T-cell (primary cell): ENCODE data around the gene PICK1. TPM values are rescaled to one million over a fixed set of nuclear protein-coding genes. Genes with fewer than 3 reads are reported as not detected.

Experiments
- ATAC-seq, 4 experiments: fragments of 200-7000 bp in 3 of 4; fragments of 150-1000 bp in 1 of 4; cut with Tn5 transposase; replicated peaks in 1 of 4; 1 replicate in 3 of 4; 2 replicates in 1 of 4; pipeline ENCODE4 v1.10.0; 2021; ENCODE audit warnings: moderate library complexity in 3 of 4, mild to moderate bottlenecking in 2 of 4, moderate number of reproducible peaks in 1 of 4
- CTCF ChIA-PET, 2 donors: fragments of 300-600 bp; sonication (Branson Sonifier 250); formaldehyde crosslinking; loops; one replicate each; lab custom pipeline; 2022; ENCODE audit warnings: antibody characterized with exemption in 2 of 2; lab: Charles Lee
- POLR2A ChIA-PET, 2 donors: fragments of 300-600 bp; sonication (Branson Sonifier 250); formaldehyde crosslinking; loops; one replicate each; lab custom pipeline; 2022; ENCODE audit warnings: antibody characterized with exemption in 2 of 2; lab: Charles Lee
- DNase-seq, 35 experiments: peaks; one replicate each; pipeline versions ENCODE4 v3.0.0 to v3.0.0-alpha.2; 2013 to 2023
- H3K27ac ChIP-seq: one replicate; pipeline ENCODE4 v1.5.1; 2013; ENCODE audit warnings: low read length
- H3K27me3 ChIP-seq, 2 experiments: replicated peaks in 1 of 2; 1 replicate in 1 of 2; 2 replicates in 1 of 2; pipeline versions ENCODE4 v1.6.1 to v1.7.0; 2013; ENCODE audit warnings: low read length in 1 of 2, mixed read lengths in 1 of 2; ENCODE audit not compliant: control insufficient read depth in 2 of 2, insufficient read depth in 2 of 2; ENCODE audit errors: extremely low read depth in 1 of 2
- H3K36me3 ChIP-seq, 2 donors: 1 replicate in 1 of 2; 2 replicates in 1 of 2; pipeline versions ENCODE4 v1.6.1 to v1.7.0; 2013; ENCODE audit warnings: low read length in 1 of 2; ENCODE audit not compliant: control insufficient read depth in 2 of 2, insufficient read depth in 1 of 2; ENCODE audit errors: extremely low read depth in 1 of 2
- H3K4me1 ChIP-seq, 2 experiments: 1 replicate in 1 of 2; 2 replicates in 1 of 2; pipeline versions ENCODE4 v1.6.1 to v1.7.0; 2013; ENCODE audit warnings: low read length in 2 of 2, mixed read lengths in 1 of 2; ENCODE audit not compliant: insufficient read depth in 2 of 2, control insufficient read depth in 1 of 2; ENCODE audit errors: extremely low read depth in 1 of 2
- H3K4me3 ChIP-seq, 2 donors: 1 replicate in 1 of 2; 2 replicates in 1 of 2; pipeline versions ENCODE4 v1.5.1 to v1.7.0; 2013; ENCODE audit warnings: mild to moderate bottlenecking in 2 of 2, low read length in 1 of 2, moderate library complexity in 1 of 2; ENCODE audit not compliant: control insufficient read depth in 1 of 2; ENCODE audit errors: extremely low read depth in 1 of 2
- H3K9me3 ChIP-seq: 2 replicates; pipeline ENCODE4 v1.7.0; 2013
- H3K27ac Mint-ChIP-seq, 2 donors: one replicate each; pipeline ENCODE4 v1.8.0; 2020 to 2021; ENCODE audit warnings: mild to moderate bottlenecking in 2 of 2, mixed read lengths in 2 of 2
- H3K27me3 Mint-ChIP-seq, 2 donors: one replicate each; pipeline ENCODE4 v1.8.0; 2021 to 2022; ENCODE audit warnings: mixed read lengths in 2 of 2
- H3K36me3 Mint-ChIP-seq: one replicate; pipeline ENCODE4 v1.8.0; 2021; ENCODE audit warnings: mixed read lengths
- H3K4me1 Mint-ChIP-seq, 3 donors: one replicate each; pipeline ENCODE4 v1.8.0; 2020 to 2022; ENCODE audit warnings: mixed read lengths in 3 of 3, mild to moderate bottlenecking in 1 of 3
- H3K4me3 Mint-ChIP-seq, 3 donors: one replicate each; pipeline ENCODE4 v1.8.0; 2020 to 2022; ENCODE audit warnings: mild to moderate bottlenecking in 3 of 3, mixed read lengths in 3 of 3, moderate library complexity in 3 of 3
- H3K9me3 Mint-ChIP-seq, 3 donors: one replicate each; pipeline ENCODE4 v1.8.0; 2020 to 2022; ENCODE audit warnings: mixed read lengths in 3 of 3
- whole genome bisulfite sequencing: methylation state at CpG from one replicate; pipeline ENCODE4 v1.1.5; 2013; ENCODE audit warnings: missing lambda C conversion rate; ENCODE audit not compliant: insufficient coverage; 5-methylcytosine and 5-hydroxymethylcytosine counted together
- total RNA-seq, 35 experiments: library from RNA in 6 of 35; stranded (reverse) in 6 of 35; fragments of 120-200 nt in 1 of 35; gene quantifications; one replicate each; pipeline versions ENCODE4 v1.2.1 to v1.2.4 and lab custom pipeline; 2013 to 2026

The PICK1 gene
- total RNA-seq, 5 donors from 2014 or later (not counting 1 experiment from before 2014, with no cell fraction given): 26.4 to 32.0 (median 27.7) TPM

DNA sequence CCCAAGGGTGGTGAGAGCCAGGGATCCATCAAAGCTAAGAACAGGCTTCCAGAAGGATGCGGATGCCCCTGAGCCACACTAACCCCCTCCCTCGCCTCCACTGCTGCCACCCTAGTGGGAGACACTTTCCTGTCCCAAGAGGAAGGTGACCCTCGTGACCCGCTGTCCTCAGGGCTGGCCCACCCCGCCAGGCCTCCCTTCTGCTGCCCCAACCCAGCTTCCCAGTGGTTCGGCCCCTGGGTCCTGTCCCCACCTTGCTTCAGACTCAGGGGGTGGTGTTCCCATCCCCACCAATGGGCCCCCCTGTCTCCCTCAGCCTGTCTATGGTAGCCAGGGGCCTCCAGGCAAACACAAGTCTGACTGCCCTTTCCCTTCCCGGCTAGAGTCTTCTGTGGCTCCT is 6.5 kb upstream of the PICK1 start:
- H3K27ac Mint-ChIP-seq: no peak overlapping the region
- CTCF ChIA-PET: no interaction called here

DNA sequence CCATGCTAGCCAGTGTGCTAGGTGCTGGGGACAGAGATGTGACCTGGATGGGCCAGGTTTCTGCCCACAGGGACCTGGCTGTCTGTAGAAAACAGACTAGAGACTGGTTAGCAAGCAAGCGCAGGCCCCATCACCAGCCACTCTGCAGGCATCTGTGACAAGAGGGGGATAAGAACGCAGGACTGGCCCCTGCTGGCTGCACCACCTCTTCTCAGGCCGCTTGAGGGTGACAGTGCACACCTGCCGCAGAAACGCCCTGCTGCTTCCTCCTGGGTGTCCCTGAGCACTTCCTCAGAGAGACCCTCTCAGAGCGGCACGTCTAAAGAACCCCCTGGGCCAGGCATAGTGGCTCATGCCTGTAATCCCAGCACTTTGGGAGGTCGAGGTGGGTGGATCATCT is 5.9 kb upstream of the PICK1 start:
- Histone ChIP-seq H3K4me3 (no peak overlapping the region), H3K4me1 (peaks cover 0 to 13% of the 10 kb centered on the region in 2 experiments), H3K27me3 (peaks cover 0 to 25% of the 10 kb centered on the region in 2 experiments), H3K36me3 (no peaks in the 10 kb centered on the region), H3K27ac (no peak overlapping the region), H3K9me3 (no peaks in the 10 kb centered on the region)
- 58% methylated on average over 5 of the region's 8 CpGs for WGBS
- H3K27me3 Mint-ChIP-seq: peaks cover 0 to 7% of the 10 kb centered on the region in 2 donors
- H3K27ac Mint-ChIP-seq: no peak overlapping the region
- no peak overlapping the region for H3K4me3 Mint-ChIP-seq
- ATAC-seq (no peak), DNase-seq (no peak)
- H3K36me3 Mint-ChIP-seq: no peaks in the 10 kb centered on the region
- CTCF ChIA-PET: no interaction called here
- no peaks in the 10 kb centered on the region for H3K9me3 Mint-ChIP-seq
- POLR2A ChIA-PET: no interaction called here
- H3K4me1 Mint-ChIP-seq: peaks cover under 1 to 4% (median under 1%) of the 10 kb centered on the region in 3 donors

More for the DNA sequence above, 6.5 kb upstream of the PICK1 start:
- no peak overlapping the region for H3K4me3 ChIP-seq
- peaks cover 0 to 10% of the 10 kb centered on the region in 2 experiments for H3K4me1 ChIP-seq
- H3K4me3 Mint-ChIP-seq: no peak overlapping the region
- peaks cover 0 to 4% (median 0%) of the 10 kb centered on the region in 3 donors for H3K4me1 Mint-ChIP-seq
- ATAC-seq (no peak), DNase-seq (no peak)
- H3K36me3 ChIP-seq: no peaks in the 10 kb centered on the region
- 89% methylated on average over 7 of the region's 7 CpGs for WGBS
- H3K36me3 Mint-ChIP-seq: no peaks in the 10 kb centered on the region
- H3K9me3 Mint-ChIP-seq: no peaks in the 10 kb centered on the region
- peaks cover 0 to 7% of the 10 kb centered on the region in 2 donors for H3K27me3 Mint-ChIP-seq
- POLR2A ChIA-PET: no interaction called here
- H3K27me3 ChIP-seq: peaks cover 0 to 30% of the 10 kb centered on the region in 2 experiments
- H3K27ac ChIP-seq: no peak overlapping the region
- no peaks in the 10 kb centered on the region for H3K9me3 ChIP-seq

DNA sequence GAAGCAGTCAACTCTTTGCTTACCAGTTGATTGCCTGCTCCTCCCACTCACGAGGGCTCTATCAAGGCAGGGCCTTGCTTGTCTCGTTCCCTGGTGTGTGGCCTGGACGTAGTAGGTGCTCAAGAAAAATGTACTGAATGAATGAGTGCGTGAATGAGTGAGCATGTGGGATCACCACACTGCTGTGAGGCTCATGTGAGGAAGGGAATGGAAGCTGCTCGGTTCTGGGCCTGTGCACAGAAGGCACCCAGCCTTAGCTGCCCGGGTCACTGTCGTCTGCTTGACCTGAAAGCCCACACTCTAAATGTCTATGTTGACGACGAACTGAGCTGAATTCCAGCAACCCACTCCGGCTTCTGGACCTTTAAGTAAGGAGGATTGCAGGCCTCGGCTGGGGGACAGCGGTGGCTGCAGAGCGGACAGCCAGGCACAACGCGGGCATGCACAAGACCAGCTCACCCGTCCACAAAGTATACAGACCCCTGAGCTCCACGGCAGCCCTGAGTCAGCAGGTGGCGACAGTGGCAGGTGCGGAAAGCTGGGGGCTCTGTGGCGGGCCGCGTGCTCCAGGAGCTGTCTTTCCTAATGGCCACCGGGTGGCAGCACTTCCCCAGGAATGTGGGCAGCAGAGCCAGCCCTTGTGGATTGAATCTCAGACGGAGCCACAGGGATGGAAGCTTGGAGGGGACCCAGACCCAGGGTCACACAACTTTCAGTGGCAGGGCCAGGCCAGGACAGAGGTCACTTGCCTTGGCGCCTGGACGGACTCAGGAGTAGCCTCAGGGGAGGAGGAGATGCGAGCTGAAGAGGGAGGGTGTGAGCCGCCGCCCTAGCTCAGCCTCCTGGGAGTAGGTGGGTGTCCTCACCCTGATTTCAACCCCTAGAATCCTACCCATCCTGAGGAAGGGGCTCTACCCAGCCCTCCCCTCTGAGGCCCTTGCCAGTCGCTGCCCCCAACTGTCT is 5.0 kb upstream of the PICK1 start:
- H3K4me3 Mint-ChIP-seq: no peak overlapping the region
- no peaks in the 10 kb centered on the region for H3K9me3 Mint-ChIP-seq
- POLR2A ChIA-PET: no interaction called here

DNA sequence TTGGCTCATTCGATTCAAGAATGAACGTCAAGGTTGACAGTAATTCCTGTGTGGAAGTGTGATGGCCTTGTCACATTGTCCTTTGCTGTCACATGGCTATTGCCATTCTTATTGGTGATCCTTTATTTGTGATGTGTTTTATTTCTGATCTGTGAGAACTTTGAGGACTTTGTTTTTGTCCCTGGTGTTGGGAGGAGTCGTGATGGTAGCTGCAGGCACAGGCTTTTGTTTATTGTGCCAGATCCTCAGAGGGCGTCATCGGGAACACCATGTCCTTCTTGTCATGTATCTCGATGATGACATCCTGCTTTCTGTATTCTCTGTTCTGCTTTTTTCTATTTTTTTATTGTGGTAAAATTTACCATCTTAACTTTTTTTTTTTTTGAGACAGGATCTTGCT is 5.6 kb downstream of the PICK1 start:
- Histone ChIP-seq H3K9me3 (no peaks in the 10 kb centered on the region), H3K4me1 (peaks cover 0 to 3% of the 10 kb centered on the region in 2 experiments), H3K27ac (no peak overlapping the region), H3K36me3 (peaks cover 8 to 27% of the 10 kb centered on the region in 2 donors), H3K4me3 (no peak overlapping the region), H3K27me3 (no peaks in the 10 kb centered on the region)
- H3K36me3 Mint-ChIP-seq: peaks cover 51% of the 10 kb centered on the region
- H3K27me3 Mint-ChIP-seq: no peaks in the 10 kb centered on the region
- ATAC-seq (no peak), DNase-seq (no peak)
- WGBS: 70% methylated on average over 3 of the region's 6 CpGs
- POLR2A ChIA-PET: no interaction called here
- H3K9me3 Mint-ChIP-seq: no peaks in the 10 kb centered on the region
- peaks cover 4 to 10% (median 9%) of the 10 kb centered on the region in 3 donors for H3K4me1 Mint-ChIP-seq
- H3K4me3 Mint-ChIP-seq: no peak overlapping the region
- CTCF ChIA-PET: no interaction called here
- no peak overlapping the region for H3K27ac Mint-ChIP-seq

More for the DNA sequence above, 5.0 kb upstream of the PICK1 start:
- DNase-seq: peak; percentile 50 to 90 (median 73)
- peaks cover 0 to 23% of the 10 kb centered on the region in 2 experiments for H3K27me3 ChIP-seq
- no peaks in the 10 kb centered on the region for H3K36me3 ChIP-seq
- H3K4me1 ChIP-seq: peaks cover 0 to 22% of the 10 kb centered on the region in 2 experiments
- no peaks in the 10 kb centered on the region for H3K9me3 ChIP-seq
- H3K27ac ChIP-seq: no peak overlapping the region
- Mint-ChIP-seq H3K27ac (no peak overlapping the region), H3K27me3 (peaks cover 0 to 3% of the 10 kb centered on the region in 2 donors), H3K4me1 (peaks cover 9 to 10% (median 10%) of the 10 kb centered on the region in 3 donors), H3K36me3 (no peaks in the 10 kb centered on the region)
- ATAC-seq: peak; percentile 74 to 86 (median 79)
- CTCF ChIA-PET: interaction anchor here (0.5 to 1.1 kb wide), 12 partner anchors 44 to 930 kb away, joined by 3 to 5 read pairs (median 4); partner anchors contain the start of gene TOMM22 (in 1 of the 2)
- 34% methylated on average over 26 of the region's 30 CpGs for WGBS
- H3K4me3 ChIP-seq: no peak overlapping the region

DNA sequence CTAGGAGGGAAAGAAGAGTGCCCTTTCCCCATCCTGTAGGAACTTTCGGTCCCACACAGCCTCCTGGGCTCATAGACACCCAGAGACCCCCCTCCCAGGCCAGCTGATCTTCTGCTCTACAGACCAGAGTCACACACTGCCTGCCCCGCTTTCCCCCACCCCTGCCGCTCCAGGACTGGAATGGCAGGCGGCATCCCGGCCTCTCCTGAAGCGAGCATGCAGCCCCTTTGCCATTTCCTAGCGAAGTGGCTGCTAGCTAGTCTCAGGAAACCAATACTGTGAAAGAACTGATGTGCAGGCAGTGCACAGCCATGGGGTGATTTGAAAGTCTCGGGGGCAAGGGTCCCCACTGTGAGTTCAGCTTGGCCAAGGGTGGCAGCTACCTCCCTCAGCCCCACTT is 8.3 kb downstream of the PICK1 start:
- Mint-ChIP-seq H3K36me3 (peaks cover 53% of the 10 kb centered on the region), H3K27ac (no peak overlapping the region), H3K4me3 (no peak overlapping the region), H3K27me3 (no peaks in the 10 kb centered on the region), H3K4me1 (peaks cover 0 to 3% (median 2%) of the 10 kb centered on the region in 3 donors), H3K9me3 (no peaks in the 10 kb centered on the region)
- Histone ChIP-seq H3K4me1 (no peaks in the 10 kb centered on the region), H3K9me3 (no peaks in the 10 kb centered on the region), H3K27me3 (no peaks in the 10 kb centered on the region), H3K27ac (no peak overlapping the region), H3K4me3 (no peak overlapping the region), H3K36me3 (peaks cover 12 to 37% of the 10 kb centered on the region in 2 donors)
- ChIA-PET POLR2A (no interaction called here), CTCF (no interaction called here)
- 90% methylated on average over 3 of the region's 8 CpGs for WGBS
- ATAC-seq (no peak), DNase-seq (no peak)

DNA sequence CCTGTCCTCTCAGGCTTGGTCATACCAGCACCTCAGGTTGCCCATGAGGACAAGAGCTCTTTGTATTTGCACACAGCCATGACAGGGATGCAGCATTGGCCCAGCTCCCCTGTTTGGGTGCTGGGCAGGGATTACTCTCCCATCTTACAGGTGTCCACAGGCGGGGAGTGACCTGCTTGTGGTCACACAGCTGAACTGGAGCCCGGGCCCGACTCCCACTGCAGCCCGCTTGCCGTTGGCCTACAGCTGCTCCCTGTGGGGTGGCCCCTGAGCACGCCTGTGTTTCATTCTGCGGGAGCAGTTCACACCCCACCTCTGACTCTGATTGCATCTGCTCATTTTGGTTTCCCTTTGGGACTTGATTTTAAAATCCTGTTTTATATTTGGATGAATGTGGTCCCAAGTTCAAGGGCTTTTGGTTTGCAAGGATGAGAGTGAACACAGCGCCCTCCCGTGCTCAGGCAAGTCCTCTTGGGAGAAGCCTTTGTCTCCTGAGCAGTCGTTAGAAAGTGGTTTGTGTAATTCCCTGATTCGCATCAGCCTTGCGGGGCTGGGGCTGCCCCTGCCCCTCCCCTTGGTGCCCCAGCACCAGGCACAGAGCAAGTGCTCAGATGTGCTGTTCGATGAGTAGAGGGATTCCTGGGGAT is 9.3 kb downstream of the PICK1 start:
- Histone ChIP-seq H3K9me3 (no peaks in the 10 kb centered on the region), H3K4me1 (no peaks in the 10 kb centered on the region), H3K36me3 (peaks cover 16 to 40% of the 10 kb centered on the region in 2 donors), H3K27me3 (peaks cover 0 to 2% of the 10 kb centered on the region in 2 experiments), H3K4me3 (no peak overlapping the region), H3K27ac (no peak overlapping the region)
- CTCF ChIA-PET: interaction anchor here in 1 of 2 donors (0.6 kb wide), 1 partner anchor 115 kb away, joined by 4 read pairs; no protein-coding TSS in a partner anchor
- Mint-ChIP-seq H3K4me1 (peaks cover 0 to 3% (median 2%) of the 10 kb centered on the region in 3 donors), H3K27me3 (no peaks in the 10 kb centered on the region), H3K36me3 (peaks cover 59% of the 10 kb centered on the region), H3K27ac (no peak overlapping the region), H3K9me3 (no peaks in the 10 kb centered on the region), H3K4me3 (no peak overlapping the region)
- ATAC-seq: no peak
- WGBS: 88% methylated on average over 7 of the region's 13 CpGs
- no peak for DNase-seq
- POLR2A ChIA-PET: no interaction called here
